Testis (tissue), 3 donors: ENCODE measurements around the gene VPS8. TPM values are rescaled to one million over a fixed set of nuclear protein-coding genes. Genes with fewer than 3 reads are reported as not detected.
A peak's percentile ranks its signal among the peaks of the same experiment; 100 is the strongest.

Source experiments
- DNase-seq: peaks from one replicate; pipeline ENCODE4 v3.0.0-alpha.2; 2019
- H3K27ac ChIP-seq, 2 donors: fragments of 200-600 bp; sonication (generic); one replicate each; pipeline ENCODE4 v1.5.1; 2019
- H3K27me3 ChIP-seq: fragments of 200-600 bp; sonication (generic); one replicate; pipeline ENCODE4 v1.5.1; 2019
- H3K36me3 ChIP-seq: fragments of 200-600 bp; sonication (generic); one replicate; pipeline ENCODE4 v1.5.1; 2017; ENCODE audit warnings: low read depth; ENCODE audit errors: missing control alignments
- H3K4me1 ChIP-seq: fragments of 200-600 bp; sonication (generic); one replicate; pipeline ENCODE4 v1.5.1; 2019
- H3K4me3 ChIP-seq, 2 donors: fragments of 200-600 bp; sonication (generic); one replicate each; pipeline ENCODE4 v1.5.1; 2017 to 2019
- H3K9me3 ChIP-seq: fragments of 200-600 bp; sonication (generic); one replicate; pipeline ENCODE4 v1.5.1; 2017
- POLR2A ChIP-seq: fragments of 450-650 bp; IDR thresholded peaks from one replicate; pipeline ENCODE4 v1.6.1; 2017; ENCODE audit warnings: antibody characterized with exemption, mild to moderate bottlenecking, moderate library complexity
- WGBS, 2 donors: methylation state at CpG; one replicate each; pipeline ENCODE4 v1.1.5; 2018; 5-methylcytosine and 5-hydroxymethylcytosine counted together
- intact Hi-C: fragments of 100-400 bp; cut with DNase I; formaldehyde crosslinking; loops from one replicate; pipeline ENCODE4 v1.15.1; 2023; ENCODE audit warnings: low total_unique reads
- polyA plus RNA-seq: library from polyadenylated mRNA; stranded (reverse); fragments of 350-450 nt; fragmentation: Illumina TruSeq; extraction: RNeasy Lipid Tissue Mini Kit (QIAGEN cat#74804); gene quantifications from one replicate; pipeline ENCODE4 v1.2.3, GENCODE V29; 2014; ENCODE audit warnings: low read depth, low replicate concordance; ENCODE audit not compliant: insufficient read depth
- total RNA-seq, 2 donors: library from RNA; depleted of rRNA; stranded (reverse); fragments of >200 nt; gene quantifications; one replicate each; pipeline ENCODE4 v1.2.3, GENCODE V29; 2016
- TF ChIP-seq, protein P1 (sequence below), 3 experiments: fragments of 450-650 bp in 2 of 3; fragments of 200-600 bp in 1 of 3; sonication (generic) in 1 of 3; IDR thresholded peaks; one replicate each; pipeline ENCODE4 v1.5.1; 2016 to 2019; ENCODE audit warnings: antibody characterized with exemption in 3 of 3, mild to moderate bottlenecking in 2 of 3, moderate library complexity in 1 of 3

Gene VPS8
- total and polyA plus RNA-seq, 3 donors from 2014 or later, result 65.8 to 127 (median 88.0) TPM

DNA sequence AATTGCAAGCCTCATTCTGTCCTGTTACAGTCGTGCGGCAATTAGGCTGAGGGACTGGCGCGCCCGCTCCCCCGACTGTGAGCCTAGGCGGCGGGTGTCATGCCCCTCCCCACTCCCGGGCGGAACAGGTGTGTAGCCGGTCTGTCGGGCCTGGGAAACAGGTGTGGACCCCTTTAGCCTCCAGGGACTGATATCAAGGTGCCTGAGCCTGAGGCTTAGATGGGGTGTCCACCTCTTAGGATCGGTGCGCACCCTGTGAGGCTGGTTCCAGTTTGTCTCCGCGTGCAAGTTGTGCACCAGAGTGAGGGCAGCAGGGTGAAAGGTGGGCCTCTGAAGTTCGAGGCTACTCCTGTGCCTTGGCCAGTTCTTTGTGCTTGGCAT, 686 bp downstream of the VPS8 start:
- H3K36me3 ChIP-seq, result no peaks in the 10 kb centered on the region
- H3K4me1 ChIP-seq, result peaks cover 6% of the 10 kb centered on the region
- intact Hi-C loops, result no loop called here
- H3K27me3 ChIP-seq, result no peaks in the 10 kb centered on the region
- 0 to 4% methylated on average over 12 to 15 of the region's 17 CpGs for WGBS, 2 donors
- peak overlapping the region in 1 of 2 donors; percentile 69 for H3K27ac ChIP-seq
- H3K9me3 ChIP-seq, result no peaks in the 10 kb centered on the region
- H3K4me3 ChIP-seq, result peak overlapping the region; percentile 80 to 81
- TF ChIP-seq, protein P1, sequence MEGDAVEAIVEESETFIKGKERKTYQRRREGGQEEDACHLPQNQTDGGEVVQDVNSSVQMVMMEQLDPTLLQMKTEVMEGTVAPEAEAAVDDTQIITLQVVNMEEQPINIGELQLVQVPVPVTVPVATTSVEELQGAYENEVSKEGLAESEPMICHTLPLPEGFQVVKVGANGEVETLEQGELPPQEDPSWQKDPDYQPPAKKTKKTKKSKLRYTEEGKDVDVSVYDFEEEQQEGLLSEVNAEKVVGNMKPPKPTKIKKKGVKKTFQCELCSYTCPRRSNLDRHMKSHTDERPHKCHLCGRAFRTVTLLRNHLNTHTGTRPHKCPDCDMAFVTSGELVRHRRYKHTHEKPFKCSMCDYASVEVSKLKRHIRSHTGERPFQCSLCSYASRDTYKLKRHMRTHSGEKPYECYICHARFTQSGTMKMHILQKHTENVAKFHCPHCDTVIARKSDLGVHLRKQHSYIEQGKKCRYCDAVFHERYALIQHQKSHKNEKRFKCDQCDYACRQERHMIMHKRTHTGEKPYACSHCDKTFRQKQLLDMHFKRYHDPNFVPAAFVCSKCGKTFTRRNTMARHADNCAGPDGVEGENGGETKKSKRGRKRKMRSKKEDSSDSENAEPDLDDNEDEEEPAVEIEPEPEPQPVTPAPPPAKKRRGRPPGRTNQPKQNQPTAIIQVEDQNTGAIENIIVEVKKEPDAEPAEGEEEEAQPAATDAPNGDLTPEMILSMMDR (IDR thresholded peaks at IDR 0.05), result no peak
- TF ChIP-seq POLR2A, result no peak
- DNase-seq, result peak; percentile 29

- WGBS, 2 donors, result 62 to 76% methylated on average over 3 of the region's 3 CpGs
- Histone ChIP-seq H3K36me3 (no peaks in the 10 kb centered on the region), H3K27ac (no peak overlapping the region), H3K4me3 (no peak overlapping the region), H3K4me1 (peaks cover 6% of the 10 kb centered on the region), H3K27me3 (no peaks in the 10 kb centered on the region), H3K9me3 (no peaks in the 10 kb centered on the region)
- no peak for TF ChIP-seq POLR2A
- TF ChIP-seq, protein P1 (IDR thresholded peaks at IDR 0.05), result no peak
- intact Hi-C loops, result no loop called here
- no peak for DNase-seq
Measured at GRCh38 chr3:184813357-184813756, 1.4 kb downstream of the VPS8 start.

GRCh38 chr3:184814214-184814613, 2.2 kb downstream of the VPS8 start:
- TF ChIP-seq, protein P1 (IDR thresholded peaks at IDR 0.05), result no peak
- no peak for TF ChIP-seq POLR2A
- intact Hi-C loops, result no loop called here

DNA sequence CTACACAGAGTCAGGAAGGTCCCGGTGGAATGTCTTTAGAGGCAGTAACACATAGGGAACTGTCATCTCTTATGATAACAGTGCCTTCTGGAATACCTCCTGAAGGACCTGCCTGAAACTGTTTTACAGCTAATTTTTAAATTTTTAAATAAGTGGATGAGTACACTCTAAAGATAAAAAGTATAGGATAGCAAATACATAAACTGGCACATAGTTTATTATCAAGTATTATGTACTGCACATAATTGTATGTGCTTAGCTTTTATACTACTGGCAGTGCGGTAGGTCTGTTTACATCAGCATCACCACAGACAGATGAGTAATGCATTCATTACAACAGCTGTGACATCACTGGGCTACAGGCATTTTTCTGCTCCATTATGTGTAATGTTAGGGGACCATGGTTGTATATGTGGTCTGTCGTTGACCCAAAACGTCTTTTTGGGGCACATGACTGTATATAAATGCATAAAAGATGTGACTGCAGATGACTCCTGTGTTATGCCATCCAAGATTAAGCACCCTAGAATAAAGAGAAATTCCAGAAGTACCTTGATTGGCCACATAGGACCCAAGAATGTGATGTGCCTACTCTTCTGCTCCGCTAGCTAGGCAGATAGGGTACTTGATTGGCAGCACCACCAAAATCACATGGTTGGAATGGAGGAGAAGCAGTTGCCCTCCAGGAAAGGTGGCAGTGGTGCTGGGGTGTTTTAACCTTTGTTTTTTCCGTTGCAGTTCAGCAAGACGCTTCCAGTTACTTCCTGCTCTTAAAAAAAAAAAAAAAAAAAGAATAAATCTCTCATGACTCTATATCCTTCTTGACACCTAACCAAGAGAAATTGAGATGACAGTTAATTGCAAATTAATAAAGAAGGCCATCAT, 3.3 kb downstream of the VPS8 start:
- TF ChIP-seq POLR2A, result no peak
- TF ChIP-seq, protein P1 (IDR thresholded peaks at IDR 0.05), result no peak
- intact Hi-C loops, result no loop called here
- Histone ChIP-seq H3K27me3 (no peaks in the 10 kb centered on the region), H3K36me3 (no peaks in the 10 kb centered on the region), H3K9me3 (no peaks in the 10 kb centered on the region), H3K27ac (no peak overlapping the region), H3K4me1 (peaks cover 6% of the 10 kb centered on the region), H3K4me3 (no peak overlapping the region)
- DNase-seq, result no peak
- WGBS, 2 donors, result 84 to 85% methylated on average over 7 of the region's 7 CpGs

More at GRCh38 chr3:184814214-184814613, 2.2 kb downstream of the VPS8 start:
- Histone ChIP-seq H3K4me1 (peaks cover 6% of the 10 kb centered on the region), H3K36me3 (no peaks in the 10 kb centered on the region), H3K4me3 (no peak overlapping the region), H3K27me3 (no peaks in the 10 kb centered on the region), H3K27ac (no peak overlapping the region), H3K9me3 (no peaks in the 10 kb centered on the region)
- DNase-seq, result no peak

DNA sequence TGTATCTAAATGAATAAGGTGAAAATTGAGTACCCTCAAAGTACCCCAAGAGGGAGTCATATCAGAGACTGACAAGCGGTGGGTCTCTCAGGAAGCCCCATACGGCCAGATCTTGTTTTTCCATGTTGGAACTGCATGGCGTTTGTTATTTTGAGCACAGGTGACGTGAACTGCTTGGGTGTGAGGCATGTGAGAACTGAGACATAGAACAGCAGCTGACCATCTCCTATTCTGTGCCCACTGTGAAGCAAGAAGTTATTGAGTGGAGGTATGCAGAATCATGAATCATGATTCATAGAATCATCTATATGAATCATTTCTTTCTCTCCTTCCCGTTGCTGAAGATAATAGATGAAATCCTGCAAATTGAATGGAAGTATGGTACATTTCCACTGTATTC, 4.6 kb downstream of the VPS8 start:
- Histone ChIP-seq H3K27me3 (no peaks in the 10 kb centered on the region), H3K36me3 (no peaks in the 10 kb centered on the region), H3K4me3 (no peak overlapping the region), H3K27ac (no peak overlapping the region), H3K9me3 (no peaks in the 10 kb centered on the region), H3K4me1 (peaks cover 6% of the 10 kb centered on the region)
- intact Hi-C loops, result no loop called here
- DNase-seq, result no peak
- WGBS, 2 donors, result 93% methylated on average over 5 of the region's 5 CpGs
- TF ChIP-seq, protein P1 (IDR thresholded peaks at IDR 0.05), result no peak
- no peak for TF ChIP-seq POLR2A
